Renal pelvis (tissue), 4 donors: Measurements from ENCODE around the gene COQ5. TPM values are rescaled to one million over a fixed set of nuclear protein-coding genes. Genes with fewer than 3 reads are reported as not detected.
"Not testable (repeated sequence)": the region's sequence is repeated elsewhere in the genome, so short reads cannot be mapped to it uniquely, and the experiment has no call there.

ENCODE experiments used
- DNase-seq: peaks from one replicate; pipeline ENCODE4 v3.0.0-alpha.2; 2013
- polyA plus RNA-seq, 3 donors: library from polyadenylated mRNA; unstranded; fragments of 120-200 nt; gene quantifications; one replicate each; pipeline ENCODE4 v1.2.1, GENCODE V29; 2013; ENCODE audit not compliant: insufficient read length in 3 of 3

The COQ5 gene
- polyA plus RNA-seq, 3 donors, result 56.3 to 65.6 (median 61.7) TPM

- peak; percentile 48 for DNase-seq
These were observed 6.0 kb upstream of the COQ5 start for GRCh38 chr12:120534703-120535655.

- peak; percentile 94 for DNase-seq
These were observed 5.3 kb upstream of the COQ5 start, which contains the start of gene RNF10 for GRCh38 chr12:120534203-120534702. RNF10 (plus strand) TSS chr12:120534356; CDS start chr12:120534812, 456 bp downstream.

GRCh38 chr12:120532701-120533238 is 3.8 kb upstream of the COQ5 start:
- DNase-seq, result no peak

- not testable (repeated sequence) for DNase-seq
These were observed 1.4 kb upstream of the COQ5 start for GRCh38 chr12:120530418-120530761.

GRCh38 chr12:120529641-120530417 is 871 bp upstream of the COQ5 start:
- DNase-seq, result peak; percentile 62

- DNase-seq, result no peak
These were observed 6.4 kb downstream of the COQ5 start for GRCh38 chr12:120522568-120522967.

GRCh38 chr12:120519324-120519723 is 9.6 kb downstream of the COQ5 start:
- DNase-seq, result not testable (repeated sequence)

- no peak for DNase-seq
These were observed 13.5 kb downstream of the COQ5 start for GRCh38 chr12:120515496-120515895.

- no peak for DNase-seq
These were observed 15.0 kb downstream of the COQ5 start for GRCh38 chr12:120514002-120514401.

- no peak for DNase-seq
These were observed 20.4 kb downstream of the COQ5 start for GRCh38 chr12:120508537-120508936.

GRCh38 chr12:120504587-120504986 is 24.4 kb downstream of the COQ5 start:
- no peak for DNase-seq

GRCh38 chr12:120500581-120500980 is 28.4 kb downstream of the COQ5 start:
- no peak for DNase-seq

GRCh38 chr12:120498870-120499515 is 30.0 kb downstream of the COQ5 start:
- no peak for DNase-seq

- DNase-seq, result no peak
These were observed 31.3 kb downstream of the COQ5 start for GRCh38 chr12:120497524-120498150.

- DNase-seq, result peak; percentile 65
These were observed 32.3 kb downstream of the COQ5 start for GRCh38 chr12:120496413-120497340.

GRCh38 chr12:120495731-120496412 is 33.1 kb downstream of the COQ5 start, which contains the start of gene DYNLL1:
DYNLL1 (plus strand) TSS chr12:120496113; CDS start chr12:120496422, 309 bp downstream.
- DNase-seq, result peak; percentile 96

- no peak for DNase-seq
These were observed 33.7 kb downstream of the COQ5 start for GRCh38 chr12:120495186-120495730.

- DNase-seq, result no peak
These were observed 38.0 kb downstream of the COQ5 start for GRCh38 chr12:120490833-120491512.
